Motor neuron (in vitro differentiated cells): ENCODE results near the gene LDLRAD4. TPM values are rescaled to one million over a fixed set of nuclear protein-coding genes. Genes with fewer than 3 reads are reported as not detected.

ENCODE experiments used
- ATAC-seq, 8 experiments: fragments of 200-7000 bp; cut with Tn5 transposase; replicated peaks in 6 of 8; 2 replicates each; pipeline ENCODE4 v1.8.0; 2021; ENCODE audit warnings: mild to moderate bottlenecking in 8 of 8, moderate library complexity in 8 of 8
- H3K27ac ChIP-seq, 2 donors: fragments of 250-450 bp; sonication (Bioruptor Pico); 2 replicates each; pipeline ENCODE4 v1.9.0; 2021; ENCODE audit warnings: antibody characterized with exemption in 2 of 2, mild to moderate bottlenecking in 2 of 2, moderate library complexity in 1 of 2
- H3K4me1 ChIP-seq, 2 donors: fragments of 250-450 bp; sonication (Bioruptor Pico); replicated peaks in 1 of 2; 2 replicates each; pipeline ENCODE4 v1.6.1; 2021; ENCODE audit warnings: antibody characterized with exemption in 2 of 2, mild to moderate bottlenecking in 2 of 2, moderate library complexity in 1 of 2
- H3K4me3 ChIP-seq, 5 donors: fragments of 250-450 bp; sonication (Bioruptor Pico); 2 replicates each; pipeline ENCODE4 v1.9.0; 2021; ENCODE audit warnings: antibody characterized with exemption in 5 of 5, mild to moderate bottlenecking in 5 of 5, moderate library complexity in 4 of 5
- WGBS, 10 experiments: fragments of 450-650 bp; shearing (Covaris generic); methylation state at CpG; one replicate each; pipeline ENCODE4 v1.0.0; 2022; 5-methylcytosine and 5-hydroxymethylcytosine counted together
- in situ Hi-C, 9 experiments: fragments of 400-800 bp; cut with MboI; loops; one replicate each; pipeline ENCODE4 v1.15.0; 2021; ENCODE audit warnings: low sequenced_read_pairs in 9 of 9, low pct_unique_long_range_greater_than_20kb in 2 of 9; ENCODE audit not compliant: unreplicated experiment in 9 of 9
- total RNA-seq, 8 experiments: library from RNA; unstranded; fragments of 300-600 nt; gene quantifications; 2 replicates each; pipeline versions ENCODE4 v1.2.3 to v1.2.4, GENCODE V29; 2022

Gene LDLRAD4
- total RNA-seq, 8 experiments from 2014 or later = 0.25 to 39.8 (median 1.8) TPM

DNA sequence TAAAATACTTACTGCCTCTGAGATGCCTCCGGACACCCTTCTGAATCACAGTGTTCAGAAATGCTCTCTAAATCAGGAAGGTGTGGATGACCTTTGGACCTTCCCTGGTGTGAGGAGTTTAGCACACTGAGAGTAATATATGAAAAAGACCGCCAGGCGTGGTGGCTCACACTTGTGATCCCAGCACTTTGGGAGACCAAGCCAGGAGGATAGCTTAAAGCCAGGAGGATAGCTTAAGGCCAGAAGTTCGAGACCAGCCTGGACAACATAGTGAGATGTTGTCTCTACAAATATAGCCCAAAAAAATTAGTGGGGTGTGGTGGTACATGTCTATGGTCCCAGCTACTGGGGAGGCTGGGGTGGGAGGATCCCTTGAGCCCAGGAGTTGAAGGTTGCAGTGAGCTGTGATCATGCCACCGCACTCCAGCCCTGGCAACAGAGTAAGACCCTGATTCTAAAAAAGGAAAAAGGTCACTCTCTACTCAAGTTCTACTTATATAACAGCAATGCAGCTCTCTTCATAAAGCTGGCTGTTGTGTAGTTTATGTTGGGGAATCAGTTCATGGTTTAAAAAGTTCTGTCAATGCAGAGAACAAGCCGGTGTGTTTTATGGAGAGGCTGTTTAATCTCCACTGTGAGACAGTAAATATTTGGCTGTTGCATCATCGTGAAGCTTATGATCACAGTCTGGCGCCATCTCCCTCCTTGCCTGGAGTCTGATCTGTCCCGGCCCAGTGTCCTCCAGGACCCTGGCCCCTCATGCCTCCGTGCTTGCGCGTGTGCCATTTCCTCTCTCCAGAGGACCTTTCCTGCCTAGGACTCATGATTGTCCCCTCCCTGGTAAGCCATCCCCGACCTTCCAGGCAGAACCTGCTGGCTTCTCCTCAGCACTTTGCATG is 323.3 kb downstream of the LDLRAD4 start:
- in situ Hi-C loops = loop anchor here in 1 of 9 experiments (25.0 kb wide), 1 partner anchor 330 kb away; the partner anchor contains the start of gene LDLRAD4
- H3K4me1 ChIP-seq = peaks cover 5 to 7% of the 10 kb centered on the region in 2 donors
- 53 to 100% (median 87%) methylated on average over 2 to 7 of the region's 13 CpGs; no CpG with 5 or more reads in 3 of the 10 experiments for WGBS, 10 experiments
- no peak overlapping the region for H3K4me3 ChIP-seq
- ATAC-seq = peak in 3 of 8 experiments; percentile 22 to 69 (median 57)
- no peak overlapping the region for H3K27ac ChIP-seq

DNA sequence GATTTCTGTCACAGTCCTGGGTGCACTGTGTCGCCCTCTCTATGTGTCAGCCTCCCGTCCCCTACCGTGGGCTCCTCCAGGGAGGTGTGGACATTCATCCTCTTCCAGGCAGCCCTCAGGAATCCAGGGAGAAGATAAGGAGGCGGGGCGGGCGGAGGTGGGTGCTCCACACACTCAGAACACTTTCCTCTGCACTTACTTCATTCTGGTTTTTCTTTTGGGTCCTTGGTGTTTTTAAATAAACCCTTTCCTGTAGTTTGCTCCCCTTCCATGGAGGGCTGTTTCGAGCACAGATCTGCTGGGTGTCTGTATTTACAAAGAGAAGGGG is 323.9 kb downstream of the LDLRAD4 start:
- 0 to 100% (median 81%) methylated on average over 1 to 7 of the region's 7 CpGs; no CpG with 5 or more reads in 5 of the 10 experiments for WGBS, 10 experiments
- peaks cover 5 to 7% of the 10 kb centered on the region in 2 donors for H3K4me1 ChIP-seq
- H3K27ac ChIP-seq = no peak overlapping the region
- H3K4me3 ChIP-seq = no peak overlapping the region
- in situ Hi-C loops = loop anchor here in 1 of 9 experiments (25.0 kb wide), 1 partner anchor 330 kb away; the partner anchor contains the start of gene LDLRAD4
- no peak for ATAC-seq

DNA sequence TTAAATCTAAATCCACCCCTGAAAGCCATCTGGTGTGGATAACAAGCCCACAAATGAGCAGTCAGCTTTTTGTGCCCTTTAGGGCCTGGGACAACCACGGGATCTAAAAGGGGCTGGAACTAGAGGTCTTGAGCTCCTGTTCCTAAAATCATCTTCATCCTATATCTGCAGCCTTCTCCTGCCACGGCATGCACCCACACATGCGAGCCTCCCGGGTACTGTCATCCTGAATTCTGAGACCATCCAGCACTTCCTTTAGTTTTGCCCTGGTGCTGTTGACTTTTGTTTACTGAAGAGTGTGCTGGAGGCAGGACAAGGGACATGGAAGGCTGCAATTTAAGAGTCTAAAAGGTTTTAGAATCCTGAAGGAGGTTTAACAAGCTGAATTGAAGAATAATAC is 324.6 kb downstream of the LDLRAD4 start:
- no peak for ATAC-seq
- in situ Hi-C loops = loop anchor here in 1 of 9 experiments (25.0 kb wide), 1 partner anchor 331 kb away; the partner anchor contains the start of gene LDLRAD4
- H3K4me3 ChIP-seq = no peak overlapping the region
- H3K4me1 ChIP-seq = peaks cover 5 to 7% of the 10 kb centered on the region in 2 donors
- no peak overlapping the region for H3K27ac ChIP-seq
- WGBS, 10 experiments = 43 to 92% (median 81%) methylated on average over 2 to 4 of the region's 4 CpGs; no CpG with 5 or more reads in 5 of the 10 experiments

DNA sequence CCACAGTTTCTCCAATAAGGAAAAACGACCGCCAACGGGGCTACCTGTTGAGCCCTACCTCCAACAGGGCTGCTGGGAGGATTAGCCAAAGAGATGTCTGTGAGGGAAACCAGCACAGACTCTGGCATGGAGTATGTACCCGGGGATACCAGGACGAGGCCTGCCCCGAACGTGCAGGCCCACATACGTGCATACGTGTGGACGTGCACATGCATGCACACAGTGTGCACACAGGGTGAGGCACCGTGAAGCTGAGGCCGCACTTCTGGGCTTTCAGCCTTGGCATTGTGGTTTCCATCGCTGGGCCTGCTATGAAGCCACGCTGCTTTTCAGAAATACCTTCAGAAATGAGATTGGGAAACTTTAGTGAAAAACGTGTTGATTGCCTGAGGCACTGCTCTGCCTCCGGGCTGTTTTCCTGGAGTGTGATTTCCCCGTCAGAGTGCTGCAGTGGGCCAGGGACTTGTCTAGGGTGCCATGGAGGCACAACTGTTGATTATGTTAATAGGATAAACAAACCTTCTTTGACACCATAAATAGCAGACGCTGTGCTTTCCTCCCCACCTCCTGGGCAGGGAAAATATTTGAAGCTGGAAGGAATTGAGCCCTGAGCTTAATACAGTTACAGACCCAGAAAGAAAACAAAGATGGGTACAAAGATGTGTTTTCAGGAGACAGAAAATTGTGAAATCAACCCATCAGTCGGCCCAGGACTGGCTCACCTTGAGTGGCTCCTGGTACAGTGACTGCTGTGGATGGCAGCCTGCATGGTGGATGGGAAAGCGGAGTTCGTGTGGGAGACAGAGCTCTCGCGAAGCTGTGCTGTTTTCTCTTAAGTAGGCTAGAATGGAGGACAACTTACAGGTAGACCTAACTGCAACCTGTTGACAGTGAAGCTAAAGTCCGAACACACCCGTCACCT is 325.5 kb downstream of the LDLRAD4 start:
- Histone ChIP-seq H3K27ac (no peak overlapping the region), H3K4me1 (peaks cover 5 to 7% of the 10 kb centered on the region in 2 donors), H3K4me3 (no peak overlapping the region)
- in situ Hi-C loops = loop anchor here in 1 of 9 experiments (25.0 kb wide), 1 partner anchor 332 kb away; the partner anchor contains the start of gene LDLRAD4
- 36 to 100% (median 78%) methylated on average over 1 to 19 of the region's 25 CpGs for WGBS, 10 experiments
- peak in 3 of 8 experiments; percentile 17 to 37 (median 32) for ATAC-seq

DNA sequence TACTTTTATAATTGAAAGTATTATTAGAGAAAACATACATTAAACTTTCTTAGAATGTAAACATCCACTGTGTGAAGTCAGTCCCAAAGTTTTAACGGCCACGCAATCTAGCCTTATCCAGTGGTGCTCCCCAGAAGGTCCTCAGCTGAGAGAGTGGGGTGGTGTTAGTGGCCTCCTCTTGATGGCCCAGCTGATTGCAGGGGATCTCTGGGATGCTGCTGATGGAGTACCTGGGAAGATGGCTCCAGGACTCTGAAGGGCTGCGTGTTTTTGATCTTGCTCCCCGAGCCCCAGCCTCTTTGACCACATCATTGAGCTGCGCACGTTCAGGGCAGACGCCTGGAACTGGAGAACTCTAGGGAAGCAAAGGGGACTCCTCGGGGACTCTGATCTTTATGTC is 326.4 kb downstream of the LDLRAD4 start:
- 68 to 100% (median 84%) methylated on average over 2 to 8 of the region's 8 CpGs; no CpG with 5 or more reads in 3 of the 10 experiments for WGBS, 10 experiments
- no peak for ATAC-seq
- Histone ChIP-seq H3K27ac (no peak overlapping the region), H3K4me1 (peaks cover 5 to 7% of the 10 kb centered on the region in 2 donors), H3K4me3 (no peak overlapping the region)
- in situ Hi-C loops = loop anchor here in 1 of 9 experiments (25.0 kb wide), 1 partner anchor 333 kb away; the partner anchor contains the start of gene LDLRAD4

DNA sequence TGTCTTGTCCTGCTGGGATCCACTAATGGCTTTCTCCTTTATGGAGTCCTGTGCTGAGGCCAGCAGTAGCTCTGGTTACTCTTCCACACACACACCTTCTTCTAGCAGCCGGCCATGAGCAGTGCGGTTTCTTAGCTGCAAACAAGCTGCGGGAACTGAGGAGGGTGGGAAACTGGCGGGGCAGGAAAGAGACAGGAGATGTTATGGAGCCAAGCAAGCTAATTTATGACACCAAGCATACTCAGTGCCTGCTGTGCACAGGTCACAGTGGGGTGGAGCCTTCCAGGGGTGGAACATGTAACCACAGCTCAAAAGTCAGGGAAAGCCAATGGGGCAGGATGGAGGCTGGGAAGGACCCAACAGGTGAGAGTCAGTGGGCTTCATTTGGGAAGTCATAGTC is 327.0 kb downstream of the LDLRAD4 start:
- Histone ChIP-seq H3K27ac (no peak overlapping the region), H3K4me3 (no peak overlapping the region), H3K4me1 (peaks cover 1 to 5% of the 10 kb centered on the region in 2 donors)
- 75 to 100% (median 90%) methylated on average over 1 to 3 of the region's 4 CpGs; no CpG with 5 or more reads in 5 of the 10 experiments for WGBS, 10 experiments
- in situ Hi-C loops = loop anchor here in 1 of 9 experiments (25.0 kb wide), 1 partner anchor 333 kb away; the partner anchor contains the start of gene LDLRAD4
- no peak for ATAC-seq

DNA sequence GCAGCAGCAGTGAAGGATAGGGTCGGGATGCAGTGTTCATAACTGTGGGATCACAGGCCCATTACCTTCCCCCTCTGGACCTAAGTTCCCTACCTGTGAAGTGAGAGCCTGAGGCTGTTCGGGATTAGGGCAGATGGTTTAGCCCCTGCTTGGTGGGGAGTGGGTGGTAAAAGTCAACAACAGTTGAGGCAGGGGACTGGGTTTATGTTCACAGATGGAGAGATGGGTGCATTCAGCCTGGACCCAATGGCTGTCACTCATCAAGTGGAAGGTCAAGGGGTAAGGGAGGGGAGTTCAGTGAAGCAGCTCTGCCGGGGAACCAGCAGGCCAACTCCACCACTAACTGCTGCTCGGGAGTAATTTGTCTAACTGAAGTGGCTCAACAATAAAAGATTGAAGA is 327.4 kb downstream of the LDLRAD4 start:
- Histone ChIP-seq H3K4me1 (peaks cover 0 to under 1% of the 10 kb centered on the region in 2 donors), H3K27ac (no peak overlapping the region), H3K4me3 (no peak overlapping the region)
- in situ Hi-C loops = loop anchor here in 1 of 9 experiments (25.0 kb wide), 1 partner anchor 334 kb away; the partner anchor contains the start of gene LDLRAD4
- 0 to 100% (median 25%) methylated on average over 1 to 2 of the region's 4 CpGs; no CpG with 5 or more reads in 3 of the 10 experiments for WGBS, 10 experiments
- no peak for ATAC-seq

DNA sequence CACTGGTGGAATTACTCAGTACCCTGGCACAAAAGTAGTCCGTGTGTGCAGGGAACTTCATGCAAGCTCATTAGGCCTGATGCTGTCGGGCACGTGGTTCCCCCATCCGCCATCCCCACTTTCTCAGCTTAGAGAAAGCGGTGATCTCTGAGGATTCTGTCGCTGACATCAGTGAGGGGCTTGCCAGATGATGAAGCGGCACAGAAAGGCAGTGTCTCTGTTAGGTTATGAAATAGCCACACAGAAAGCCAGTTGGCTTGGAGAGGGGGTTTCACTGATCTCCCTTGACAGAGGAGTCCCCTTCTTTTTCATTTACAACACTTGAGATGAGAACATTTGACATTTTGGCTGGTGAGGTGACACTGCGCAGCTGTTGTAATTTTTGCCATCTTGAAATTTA is 328.1 kb downstream of the LDLRAD4 start:
- ATAC-seq = no peak
- Histone ChIP-seq H3K27ac (no peak overlapping the region), H3K4me3 (no peak overlapping the region), H3K4me1 (no peaks in the 10 kb centered on the region)
- in situ Hi-C loops = loop anchor here in 1 of 9 experiments (25.0 kb wide), 1 partner anchor 334 kb away; the partner anchor contains the start of gene LDLRAD4
- 20 to 100% (median 90%) methylated on average over 1 to 8 of the region's 8 CpGs; no CpG with 5 or more reads in 1 of the 10 experiments for WGBS, 10 experiments

DNA sequence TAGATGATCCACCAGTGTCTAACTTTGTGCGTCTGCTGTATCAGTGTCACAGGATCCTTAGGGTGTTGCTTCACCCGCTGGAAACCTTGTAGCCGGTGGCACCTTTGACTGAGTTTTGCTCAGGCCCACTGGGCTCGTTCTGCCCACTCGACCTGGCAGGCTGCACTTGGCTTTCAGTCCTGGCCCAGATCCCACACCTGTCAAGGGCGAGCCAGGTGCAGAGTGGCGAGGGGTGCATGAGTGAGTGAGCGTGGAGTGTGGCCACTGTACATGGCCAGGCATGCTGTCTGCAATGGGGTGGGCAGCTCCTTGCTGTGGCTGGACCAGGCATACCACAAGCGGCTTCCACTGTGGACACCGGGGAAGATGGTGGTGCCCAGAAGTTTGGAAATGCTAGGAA is 328.8 kb downstream of the LDLRAD4 start:
- Histone ChIP-seq H3K27ac (no peak overlapping the region), H3K4me3 (no peak overlapping the region), H3K4me1 (peaks cover 0 to 4% of the 10 kb centered on the region in 2 donors)
- ATAC-seq = no peak
- 44 to 100% (median 81%) methylated on average over 1 to 7 of the region's 10 CpGs for WGBS, 10 experiments
- in situ Hi-C loops = loop anchor here in 1 of 9 experiments (25.0 kb wide), 1 partner anchor 335 kb away; the partner anchor contains the start of gene LDLRAD4

DNA sequence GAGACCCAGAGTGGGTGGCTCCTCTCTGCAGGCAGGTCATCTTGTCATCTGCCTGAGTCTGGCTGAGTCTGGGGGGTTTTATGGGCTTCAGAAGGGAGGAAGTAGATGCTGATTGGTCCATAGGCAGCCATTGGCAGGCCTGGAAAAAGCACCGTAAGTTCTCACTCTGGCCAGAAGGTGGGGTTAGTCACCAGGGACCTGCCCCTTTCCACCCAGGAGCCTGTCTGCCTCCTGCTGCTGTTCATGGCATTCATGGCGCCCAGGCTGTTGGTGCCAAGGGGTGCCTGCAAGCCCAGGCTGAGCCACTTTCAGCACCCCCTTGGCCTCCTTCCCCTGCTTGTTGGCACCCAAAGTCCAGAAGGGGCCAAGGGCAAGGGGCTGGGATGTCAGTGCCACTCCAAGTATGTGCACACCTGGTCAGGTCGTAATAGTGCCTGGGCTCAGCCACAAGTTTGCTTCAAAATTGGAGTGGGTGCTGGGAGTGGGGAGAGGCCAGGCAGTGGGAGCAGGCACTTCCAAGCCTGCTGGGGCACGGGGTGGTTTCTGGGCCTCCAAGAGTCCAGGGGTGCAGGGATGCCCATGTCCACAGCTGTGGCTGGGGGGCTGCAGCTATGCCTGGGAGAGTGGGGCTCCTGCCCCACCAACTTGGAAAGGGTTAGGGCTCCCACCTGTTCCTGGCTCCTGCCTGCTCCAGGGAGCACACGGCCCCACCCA is 329.7 kb downstream of the LDLRAD4 start:
- peak in 1 of 8 experiments; percentile 47 for ATAC-seq
- 53 to 100% (median 70%) methylated on average over 1 to 3 of the region's 5 CpGs; no CpG with 5 or more reads in 6 of the 10 experiments for WGBS, 10 experiments

DNA sequence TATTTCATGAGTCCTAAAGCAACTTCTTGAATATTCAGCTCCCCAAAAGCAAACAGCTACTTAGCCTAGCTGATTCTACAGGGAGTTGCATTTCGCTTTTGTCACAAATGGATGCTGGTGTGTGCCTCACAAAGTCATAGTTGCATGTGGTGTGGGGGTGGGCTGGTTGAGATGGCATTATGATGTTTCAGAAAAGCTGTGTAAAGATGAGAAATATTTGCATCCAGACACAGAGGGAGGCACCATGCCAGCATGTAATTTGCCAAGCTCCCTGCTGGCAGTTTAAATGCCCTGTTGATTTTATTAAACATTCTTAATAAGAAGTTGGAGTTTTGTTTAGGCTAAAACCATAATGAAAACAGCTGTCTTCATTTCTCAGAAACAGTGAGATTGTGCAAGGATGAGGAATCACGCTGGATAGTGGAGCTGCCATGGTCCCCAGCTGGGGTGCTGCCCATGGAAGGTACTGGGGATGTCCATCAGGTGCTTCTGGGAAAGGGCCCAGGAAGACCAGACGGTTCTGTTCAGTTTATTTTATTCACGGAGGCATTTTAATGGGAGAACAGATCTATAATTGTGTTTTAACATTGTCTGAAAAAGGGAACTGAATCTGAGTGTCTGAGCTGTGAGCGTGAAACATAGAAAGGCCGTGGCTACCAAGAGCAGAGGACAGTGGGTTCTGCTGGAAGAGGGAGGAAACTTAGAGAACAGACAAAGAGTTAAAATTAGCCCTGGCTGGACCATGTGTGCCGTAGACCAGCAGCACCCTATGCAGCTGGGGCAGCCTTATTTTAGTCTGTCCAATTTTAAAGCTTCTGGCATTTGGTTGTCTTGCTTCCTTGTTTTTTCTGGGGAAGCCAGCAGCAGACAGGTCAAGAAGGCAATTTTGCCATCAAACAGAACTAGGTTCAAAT is 330.7 kb downstream of the LDLRAD4 start:
- Histone ChIP-seq H3K4me1 (peaks cover 0 to 4% of the 10 kb centered on the region in 2 donors), H3K4me3 (no peak overlapping the region), H3K27ac (no peak overlapping the region)
- in situ Hi-C loops = loop anchor here in 1 of 9 experiments (25.0 kb wide), 1 partner anchor 337 kb away; the partner anchor contains the start of gene LDLRAD4
- 22 to 92% (median 81%) methylated on average over 2 to 6 of the region's 7 CpGs for WGBS, 10 experiments
- ATAC-seq = peak in 1 of 8 experiments; percentile 36

More for the DNA sequence above, 329.7 kb downstream of the LDLRAD4 start:
- H3K4me3 ChIP-seq = no peak overlapping the region
- in situ Hi-C loops = loop anchor here in 1 of 9 experiments (25.0 kb wide), 1 partner anchor 336 kb away; the partner anchor contains the start of gene LDLRAD4
- H3K4me1 ChIP-seq = peaks cover 0 to 4% of the 10 kb centered on the region in 2 donors
- H3K27ac ChIP-seq = no peak overlapping the region
